ENCODE measurements around the gene UNC5A. TPM values are rescaled to one million over a fixed set of nuclear protein-coding genes. Genes with fewer than 3 reads are reported as not detected.

Gene UNC5A
- total RNA-seq, 4 donors from 2014 or later = 0.48 TPM; not detected in 3

DNA sequence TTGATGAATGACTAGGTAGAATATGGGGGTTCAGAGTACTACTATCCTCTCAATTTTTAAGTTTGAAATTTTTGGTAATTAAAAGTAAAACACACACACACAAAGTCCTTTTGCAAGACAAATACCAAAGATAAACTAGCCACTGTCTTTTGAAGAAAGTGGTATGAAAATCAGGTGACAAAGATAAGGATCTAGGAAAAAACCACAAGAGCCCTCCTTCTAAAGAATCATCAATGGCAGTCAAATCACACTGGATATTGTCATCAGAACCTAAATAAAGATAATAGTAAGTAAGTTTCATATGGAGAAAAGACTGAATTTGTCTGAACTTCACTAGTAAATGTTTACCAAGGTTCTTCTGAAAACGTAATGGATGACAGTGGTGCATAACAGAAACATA, 119.3 kb downstream of the UNC5A start:
- H3K36me3 ChIP-seq = no peaks in the 10 kb centered on the region
- TF ChIP-seq CTCF (IDR thresholded peaks at IDR 0.05) (no peak), POLR2A (IDR thresholded peaks at IDR 0.05) (no peak)
- no peaks in the 10 kb centered on the region for H3K27me3 ChIP-seq
- H3K9me3 ChIP-seq = no peaks in the 10 kb centered on the region
- intact Hi-C loops (cut with DNase I; ENCODE audit: low total_unique reads) = no loop called here
- H3K27ac ChIP-seq = no peak overlapping the region
- H3K4me3 ChIP-seq = no peak overlapping the region
- DNase-seq = no peak
- no peaks in the 10 kb centered on the region for H3K4me1 ChIP-seq

Other genes with a start within 250 kb of the UNC5A start
- gene GPRIN1, start 200.4 kb upstream of the UNC5A start, total RNA-seq = 1 to 10 TPM in 1 of 4 donors, under 1 TPM in 1, not detected in 2; 0.40 to 1.4 TPM
- not detected for gene SNCB, start 180.0 kb upstream of the UNC5A start, total RNA-seq
- gene EIF4E1B, start 179.9 kb upstream of the UNC5A start, total RNA-seq = not detected
- gene TSPAN17, start 163.1 kb upstream of the UNC5A start, total RNA-seq = 10 to 100 TPM in 3 of 4 donors, 1 to 10 TPM in 1; 10.0 to 45.6 (median 20.2) TPM
- 1 to 10 TPM; 1.5 to 6.9 (median 3.4) TPM for gene HK3, start 88.8 kb downstream of the UNC5A start, total RNA-seq
- gene UIMC1, start 196.2 kb downstream of the UNC5A start, total RNA-seq = 10 to 100 TPM; 12.3 to 93.2 (median 50.0) TPM
- gene ZNF346, start 212.1 kb downstream of the UNC5A start, total RNA-seq = 10 to 100 TPM; 10.5 to 38.5 (median 29.2) TPM

All from uterus (tissue), 4 donors.